HepG2 (cell line): ENCODE data around the gene INTS14. TPM values are rescaled to one million over a fixed set of nuclear protein-coding genes. Genes with fewer than 3 reads are reported as not detected.

Experiments
- ATAC-seq: fragments of 200-7000 bp; cut with Tn5 transposase; 3 replicates; pipeline ENCODE4 v1.9.1; 2020; ENCODE audit warnings: mild to moderate bottlenecking, moderate library complexity
- BruUV-seq: library from RNA; stranded (reverse); fragments of 400-500 nt; replicated peaks from 2 replicates; lab custom pipeline; 2021; lab: Mats Ljungman, UMichigan
- CTCF ChIA-PET: fragments of 300-600 bp; formaldehyde crosslinking; extraction: SDS; loops from one replicate; lab custom pipeline; 2021; ENCODE audit warnings: low total read pairs, inconsistent platforms, low intra/inter-chr PET ratio; lab: Yijun Ruan, JAX
- POLR2A ChIA-PET: fragments of 350-600 bp; sonication (Branson Sonifier 250); formaldehyde crosslinking; loops from one replicate; lab custom pipeline; 2020; ENCODE audit warnings: antibody characterized with exemption, inconsistent platforms; lab: Yijun Ruan, JAX
- DNase-seq: peaks from one replicate; pipeline ENCODE4 v3.0.0-alpha.2; 2015; ENCODE audit warnings: low spot score
- FAIRE-seq: peaks from 3 replicates; lab custom pipeline; 2011; peaks lifted over from hg19 to GRCh38; lab: Jason Lieb, UNC
- H2AFZ ChIP-seq: one replicate; pipeline ENCODE4 v1.6.1; 2011; ENCODE audit warnings: low read length, inconsistent platforms
- H3K27ac ChIP-seq: fragments of 300-600 bp; 3 replicates; pipeline ENCODE4 v1.8.0; 2011; ENCODE audit warnings: mixed run types, mild to moderate bottlenecking, mixed read lengths, low read length, inconsistent platforms; ENCODE audit not compliant: insufficient read depth; ENCODE audit errors: extremely low read length
- H3K27me3 ChIP-seq, 2 experiments: fragments of 200-600 bp in 1 of 2; 2 replicates in 1 of 2; 3 replicates in 1 of 2; pipeline versions ENCODE4 v1.6.0 to v1.8.0; 2011; ENCODE audit warnings: low read length in 2 of 2, mild to moderate bottlenecking in 2 of 2, moderate library complexity in 2 of 2, inconsistent platforms in 1 of 2; ENCODE audit not compliant: insufficient read depth in 2 of 2, control insufficient read depth in 1 of 2
- H3K36me3 ChIP-seq, 2 experiments: fragments of 200-600 bp in 1 of 2; replicated peaks in 1 of 2; 2 replicates in 1 of 2; 3 replicates in 1 of 2; pipeline versions ENCODE4 v1.5.1 to v1.8.0; 2011; ENCODE audit warnings: low read length in 2 of 2, inconsistent platforms in 1 of 2; ENCODE audit not compliant: insufficient read depth in 2 of 2, control insufficient read depth in 1 of 2
- H3K4me1 ChIP-seq: 2 replicates; pipeline ENCODE4 v1.5.1; 2012; ENCODE audit warnings: low read length, inconsistent platforms; ENCODE audit not compliant: insufficient read depth
- H3K4me2 ChIP-seq: 2 replicates; pipeline ENCODE4 v1.6.0; 2011; ENCODE audit warnings: low read depth, low read length, inconsistent platforms
- H3K4me3 ChIP-seq, 3 experiments: fragments of 200-600 bp in 1 of 3; sonication (generic), shearing (Covaris generic) in 1 of 3; replicated peaks in 1 of 3; 2 replicates each; pipeline ENCODE4 v1.5.1; 2011 to 2016; ENCODE audit warnings: low read length in 3 of 3, inconsistent platforms in 2 of 3, low read depth in 2 of 3, mild to moderate bottlenecking in 2 of 3, control low read depth in 1 of 3, mixed read lengths in 1 of 3; ENCODE audit not compliant: insufficient read depth in 1 of 3
- H3K79me2 ChIP-seq: one replicate; pipeline ENCODE4 v1.6.1; 2011; ENCODE audit warnings: low read length, inconsistent platforms; ENCODE audit not compliant: insufficient read depth
- H3K9ac ChIP-seq: 2 replicates; pipeline ENCODE4 v1.6.0; 2011; ENCODE audit warnings: mild to moderate bottlenecking, low read depth, low read length, inconsistent platforms; ENCODE audit not compliant: insufficient read depth
- H3K9me3 ChIP-seq: 2 replicates; pipeline ENCODE4 v1.5.1; 2012; ENCODE audit warnings: mild to moderate bottlenecking, low read length
- H4K20me1 ChIP-seq: 2 replicates; pipeline ENCODE4 v1.6.0; 2011; ENCODE audit warnings: inconsistent platforms, mild to moderate bottlenecking, low read length, moderate library complexity; ENCODE audit not compliant: insufficient read depth
- E2F1 ChIP-seq: sonication (generic); formaldehyde crosslinking; IDR thresholded peaks from 2 replicates; pipeline ENCODE4 v1.5.0; 2020; ENCODE audit warnings: missing genetic modification reagents
- REST ChIP-seq, 2 experiments: IDR thresholded peaks; 2 replicates each; pipeline ENCODE4 v1.6.1; 2011 to 2012; ENCODE audit warnings: low read length in 2 of 2, borderline replicate concordance in 1 of 2, low read depth in 1 of 2, mild to moderate bottlenecking in 1 of 2, moderate library complexity in 1 of 2
- TSC22D2 ChIP-seq: sonication (generic); formaldehyde crosslinking; IDR thresholded peaks from 2 replicates; pipeline ENCODE4 v1.5.1; 2020; ENCODE audit warnings: missing genetic modification reagents, mild to moderate bottlenecking, borderline replicate concordance
- ZBTB34 ChIP-seq: sonication (generic); formaldehyde crosslinking; IDR thresholded peaks from 2 replicates; pipeline ENCODE4 v1.8.0; 2022; ENCODE audit warnings: mild to moderate bottlenecking, missing genetic modification reagents
- ZFX ChIP-seq: sonication (generic); formaldehyde crosslinking; IDR thresholded peaks from 2 replicates; pipeline ENCODE4 v1.4.0; 2020; ENCODE audit warnings: mild to moderate bottlenecking, low read depth, missing genetic modification reagents, moderate library complexity
- ZNF17 ChIP-seq: sonication (generic); formaldehyde crosslinking; IDR thresholded peaks from 2 replicates; pipeline ENCODE4 v1.5.0; 2020; ENCODE audit warnings: mild to moderate bottlenecking, missing genetic modification reagents
- ZNF850 ChIP-seq: sonication (generic); formaldehyde crosslinking; conservative IDR thresholded peaks from 2 replicates; pipeline ENCODE4 v1.9.0; 2021; ENCODE audit warnings: mild to moderate bottlenecking, missing genetic modification reagents
- ZSCAN12 ChIP-seq: sonication (generic); formaldehyde crosslinking; IDR thresholded peaks from 2 replicates; pipeline ENCODE4 v1.9.0; 2021; ENCODE audit warnings: mild to moderate bottlenecking, missing genetic modification reagents
- WGBS: methylation state at CpG from one replicate; pipeline ENCODE4 v1.1.6; 2017; ENCODE audit warnings: low lambda C conversion rate; 5-methylcytosine and 5-hydroxymethylcytosine counted together
- in situ Hi-C: cut with HindIII; loops from 2 replicates; pipeline ENCODE4 v1.10.0; 2017; ENCODE audit warnings: low pct_unique_long_range_greater_than_20kb; ENCODE audit not compliant: extremely low pct_ligation_motif_present
- intact Hi-C: fragments of 100-400 bp; cut with micrococcal nuclease; formaldehyde crosslinking; loops from one replicate; pipeline ENCODE4 v1.10.0; 2022; ENCODE audit not compliant: unreplicated experiment
- polyA plus RNA-seq, 8 experiments: library from polyadenylated mRNA; depleted of rRNA in 3 of 8; stranded (reverse) in 7 of 8; unstranded in 1 of 8; fragments of >200 nt; fragmentation: Illumina TruSeq in 4 of 8; extraction: Trizol in 4 of 8; gene quantifications; 2 replicates each; pipeline versions ENCODE4 v1.2.1 to v1.2.3, GENCODE V29; 2011 to 2016; ENCODE audit warnings: low read depth in 4 of 8, missing spikeins in 1 of 8, mixed read lengths in 1 of 8; ENCODE audit not compliant: insufficient read depth in 1 of 8
- total RNA-seq, 5 experiments: library from RNA; depleted of rRNA; stranded (reverse); fragments of >200 nt; fragmentation: Illumina TruSeq; extraction: Trizol; gene quantifications; 2 replicates each; pipeline ENCODE4 v1.2.3, GENCODE V29; 2016; ENCODE audit warnings: low read depth in 1 of 5

The INTS14 gene
- total and polyA plus RNA-seq, 2 of the 13 experiments (the other 11 are each of a cell fraction or from before 2014, with no cell fraction given) = 41.4 to 52.0 TPM

GRCh38 chr15:65587094-65587493, 23.8 kb downstream of the INTS14 start:
- Histone ChIP-seq H4K20me1 (no peaks in the 10 kb centered on the region), H2AFZ (no peak overlapping the region), H3K36me3 (peaks cover 8 to 57% of the 10 kb centered on the region in 2 experiments), H3K4me1 (peaks cover 19% of the 10 kb centered on the region), H3K9me3 (no peaks in the 10 kb centered on the region), H3K4me3 (no peak overlapping the region), H3K79me2 (no peaks in the 10 kb centered on the region), H3K27me3 (no peaks in the 10 kb centered on the region), H3K9ac (no peak overlapping the region), H3K4me2 (no peak overlapping the region), H3K27ac (no peak overlapping the region)
- FAIRE-seq (no peak), ATAC-seq (no peak), DNase-seq (no peak)
- intact Hi-C loops = no loop called here
- POLR2A ChIA-PET = no interaction called here
- in situ Hi-C loops = no loop called here
- no TSS peak for BruUV-seq
- WGBS = 98% methylated on average over 1 of the region's 1 CpG
- TF ChIP-seq ZNF850 (CRISPR knock-in tag) (no peak), TSC22D2 (no peak), ZSCAN12 (no peak), ZFX (CRISPR knock-in tag) (no peak), ZBTB34 (CRISPR knock-in tag) (no peak), ZNF17 (no peak), E2F1 (CRISPR knock-in tag) (no peak), REST (IDR thresholded peaks at IDR 0.05; ENCODE audit: borderline replicate concordance in 1 of 2, low read depth in 1 of 2, low read length in 2 of 2) (no peak)
- CTCF ChIA-PET = no interaction called here
